ENCODE results near the gene MRPL53. TPM values are rescaled to one million over a fixed set of nuclear protein-coding genes. Genes with fewer than 3 reads are reported as not detected.

MRPL53 gene
- total and polyA plus RNA-seq, 2 of the 4 experiments (the other 2 are of a cell fraction): 5.2 to 39.0 TPM

GRCh38 chr2:74502720-74503505 lies 30.4 kb upstream of the MRPL53 start (continued):
- no peak for TF ChIP-seq ELK1 (IDR thresholded peaks at IDR 0.05; ENCODE audit: borderline replicate concordance, low read depth, low read length)

- 79% methylated on average over 6 of the region's 32 CpGs; no CpG with 5 or more reads in 1 of the 2 experiments for WGBS, 2 experiments (ENCODE audit: extremely low coverage in 2 of 2, insufficient read length in 1 of 2)
- peak overlapping the region; percentile 94 for H3K4ac ChIP-seq (ENCODE audit: low read depth, low read length)
- peaks cover 9% of the 10 kb centered on the region for H3K9me1 ChIP-seq (ENCODE audit: insufficient read depth, low read length)
- CTCF ChIA-PET: interaction anchor here (0.9 kb wide), 1 partner anchor 83 kb away, joined by 3 read pairs; no protein-coding TSS in a partner anchor
- DNase-seq (no peak), ATAC-seq (ENCODE audit: low read depth) (no peak)
- POLR2A ChIA-PET (ENCODE audit: unreplicated experiment): no interaction called here
- no peaks in the 10 kb centered on the region for H4K20me1 ChIP-seq (ENCODE audit: insufficient read depth, low read length)
- H3K36me3 ChIP-seq (ENCODE audit: control insufficient read depth, insufficient read depth, low read length): peaks cover 16% of the 10 kb centered on the region
- H2AK9ac ChIP-seq (replicated peaks; ENCODE audit: low read depth, low read length, poor library complexity): peak overlapping the region; percentile 90
- H2BK120ac ChIP-seq (ENCODE audit: low read depth, low read length): no peak overlapping the region
- no peak for TF ChIP-seq NFE2L2 (IDR thresholded peaks at IDR 0.05; ENCODE audit: low read depth, low read length)
- TF ChIP-seq CTCF (conservative IDR thresholded peaks at IDR 0.05; ENCODE audit: low read depth, low read length): no peak
- no peak for TF ChIP-seq CHD1 (IDR thresholded peaks at IDR 0.05; ENCODE audit: low read depth, low read length)
- TF ChIP-seq FOS (IDR thresholded peaks at IDR 0.05; ENCODE audit: low read depth, low read length): no peak
- H2AFZ ChIP-seq (replicated peaks; ENCODE audit: low read length, poor library complexity): peak overlapping the region; percentile 97
- no peak overlapping the region for H3K23ac ChIP-seq (ENCODE audit: low read depth, low read length)
- H3K79me1 ChIP-seq (ENCODE audit: low read depth in 1 of 2, low read length in 2 of 2): peaks cover 12 to 38% of the 10 kb centered on the region in 2 experiments
- peak overlapping the region; percentile 43; the same call in 1 of the 2 replicates for H3K4me3 ChIP-seq (ENCODE audit: insufficient read depth, low read depth, low read length)
- 0 out of 2 replicates have a peak overlapping the region, but pooled peaks have one; percentile 92 for H4K91ac ChIP-seq (ENCODE audit: insufficient read depth, low read depth, low read length)
- no peak overlapping the region for H3K56ac ChIP-seq (ENCODE audit: extremely low read depth, insufficient read depth, low read length)
- no peaks in the 10 kb centered on the region for H3K9me3 ChIP-seq (ENCODE audit: control insufficient read depth, insufficient read depth, low read length)
- H3K14ac ChIP-seq (replicated peaks; ENCODE audit: low read depth, low read length): peak overlapping the region; percentile 98; the same call in 1 of the 2 replicates
- H2BK20ac ChIP-seq (ENCODE audit: low read depth, low read length): no peak overlapping the region
- BruUV-seq (replicated peaks): no TSS peak
- no peak overlapping the region; the same call in 1 of the 2 replicates for H3K4me2 ChIP-seq (ENCODE audit: low read depth, low read length)
- intact Hi-C loops (cut with micrococcal nuclease) (no loop called here), dilution Hi-C loops (cut with HindIII; ENCODE audit: low sequenced_read_pairs, unreplicated experiment) (no loop called here), in situ Hi-C loops (cut with MboI; ENCODE audit: low sequenced_read_pairs) (no loop called here)
- H2BK15ac ChIP-seq (ENCODE audit: low read depth, low read length): no peak overlapping the region
- H3K4me1 ChIP-seq (ENCODE audit: control insufficient read depth, insufficient read depth, low read length): peaks cover 23% of the 10 kb centered on the region
- no peak overlapping the region for H3K27ac ChIP-seq (ENCODE audit: insufficient read depth, low read length)
- no peak overlapping the region; the same call in 1 of the 2 replicates for H4K5ac ChIP-seq (ENCODE audit: low read depth, low read length)
- peak overlapping the region; percentile 96 for H2AK5ac ChIP-seq (ENCODE audit: low read depth, low read length)
- peaks cover 38% of the 10 kb centered on the region for H3K27me3 ChIP-seq (ENCODE audit: control insufficient read depth, insufficient read depth, low read length)
- H2BK5ac ChIP-seq (ENCODE audit: low read depth, low read length, poor library complexity, severe bottlenecking): no peak overlapping the region
- peak overlapping the region; percentile 91 to 94; a peak in 3 of 4 replicates for H4K8ac ChIP-seq (ENCODE audit: low read depth in 2 of 2, low read length in 2 of 2)
- H3K18ac ChIP-seq (ENCODE audit: low read depth, low read length): no peak overlapping the region; the same call in 1 of the 2 replicates
- H3K9ac ChIP-seq (ENCODE audit: low read depth, low read length): peak overlapping the region; percentile 22; the same call in 1 of the 2 replicates
Observed at GRCh38 chr2:74502147-74502719, 29.8 kb upstream of the MRPL53 start.
